T47D (cell line): ENCODE results near the gene ZBTB7A.

Experiments used
- DNase-seq, 2 experiments: peaks; one replicate each; pipeline versions ENCODE4 v3.0.0 to v3.0.0-alpha.2; 2011 to 2012; ENCODE audit warnings: low read depth in 1 of 2, low spot score in 1 of 2
- JUND ChIP-seq: IDR thresholded peaks from 2 replicates; pipeline ENCODE4 v1.6.1; 2012; ENCODE audit warnings: low read depth
- in situ Hi-C: cut with HindIII; loops from 2 replicates; pipeline ENCODE4 v1.10.0; 2016; ENCODE audit warnings: low sequenced_read_pairs, low pct_unique_long_range_greater_than_20kb

The ZBTB7A gene

DNA sequence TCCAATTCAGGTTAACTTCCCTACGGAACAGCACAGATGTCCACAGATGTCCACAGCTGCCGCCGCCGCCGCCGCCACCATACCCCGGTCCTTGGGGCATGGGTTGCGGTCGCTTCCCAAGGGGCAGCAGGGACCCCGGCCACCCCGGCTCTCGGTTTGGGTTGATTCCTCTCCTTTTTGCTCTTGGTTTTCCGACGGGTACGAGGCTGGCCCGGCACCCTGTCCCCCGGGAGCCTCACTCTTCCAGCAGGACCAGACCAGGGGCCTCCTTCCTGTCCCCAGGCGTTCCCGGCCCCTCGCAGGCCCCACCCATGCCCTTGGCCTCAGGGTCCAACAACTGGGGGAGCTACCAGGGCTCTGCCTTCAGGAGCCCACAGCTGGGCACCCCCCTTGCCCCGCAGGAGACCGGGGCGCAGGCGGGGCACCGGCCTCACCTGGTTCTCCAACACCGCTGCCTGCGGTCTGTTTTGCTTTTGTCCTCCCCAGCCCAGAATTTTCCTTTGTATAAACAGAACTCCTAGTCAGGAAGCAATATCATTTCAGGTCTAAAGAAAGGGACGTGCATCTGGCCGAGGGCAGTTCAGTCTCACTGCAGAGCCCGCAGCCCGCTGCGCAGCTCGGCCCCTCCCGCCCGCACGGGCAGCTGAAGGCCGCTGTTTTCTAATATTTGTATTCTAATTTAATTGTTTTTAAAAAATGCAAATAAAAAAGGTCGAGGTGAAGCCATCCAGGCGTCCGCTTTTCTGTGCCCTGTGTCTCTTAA, 27.9 kb downstream of the ZBTB7A start:
- no peak for DNase-seq
- in situ Hi-C loops: no loop called here
- TF ChIP-seq JUND: no peak

DNA sequence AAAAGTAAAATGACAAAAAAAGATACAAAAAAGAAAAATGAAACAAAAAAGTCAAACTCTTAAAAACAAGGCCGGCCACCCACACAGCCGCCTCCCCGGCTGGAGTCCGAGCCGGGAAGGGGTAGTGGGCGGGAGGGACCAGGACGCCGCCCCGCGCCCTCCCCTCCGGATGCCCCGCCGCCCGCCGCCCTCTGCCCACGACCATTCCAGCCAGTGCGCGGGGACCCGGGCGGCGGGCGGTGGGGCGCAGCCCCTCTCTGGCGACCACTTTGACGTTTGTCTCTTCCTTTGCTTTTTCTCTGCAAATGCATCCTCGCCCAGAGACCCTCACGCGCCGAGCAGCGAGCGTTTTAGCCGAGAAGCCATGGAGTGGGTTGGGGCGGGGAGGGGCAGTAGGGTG, 28.6 kb downstream of the ZBTB7A start:
- in situ Hi-C loops: no loop called here
- TF ChIP-seq JUND: no peak
- no peak for DNase-seq

DNA sequence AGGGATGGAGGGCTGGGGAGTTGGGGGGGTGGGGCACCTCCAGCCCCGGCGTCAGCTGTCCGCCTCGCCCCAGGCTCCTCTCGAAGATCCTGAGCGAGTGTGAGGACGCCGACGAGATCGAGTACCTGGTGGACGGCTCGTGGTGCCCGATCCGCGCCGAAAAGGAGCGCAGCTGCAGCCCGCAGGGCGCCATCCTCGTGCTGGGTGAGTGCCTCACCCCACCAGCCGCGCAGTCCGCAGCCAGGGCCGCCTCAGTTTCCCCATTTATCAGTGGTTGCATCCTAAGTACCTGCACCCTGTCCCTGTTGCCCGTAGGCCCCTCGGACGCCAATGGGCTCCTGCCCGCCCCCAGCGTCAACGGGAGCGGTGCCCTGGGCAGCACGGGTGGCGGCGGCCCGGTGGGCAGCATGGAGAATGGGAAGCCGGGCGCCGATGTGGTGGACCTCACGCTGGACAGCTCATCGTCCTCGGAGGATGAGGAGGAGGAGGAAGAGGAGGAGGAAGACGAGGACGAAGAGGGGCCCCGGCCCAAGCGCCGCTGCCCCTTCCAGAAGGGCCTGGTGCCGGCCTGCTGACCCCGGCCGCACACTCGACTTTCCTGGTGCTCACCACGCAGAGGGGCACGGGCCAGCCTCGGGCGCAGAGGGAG, 29.3 kb downstream of the ZBTB7A start:
- no peak for DNase-seq
- in situ Hi-C loops: no loop called here
- no peak for TF ChIP-seq JUND

DNA sequence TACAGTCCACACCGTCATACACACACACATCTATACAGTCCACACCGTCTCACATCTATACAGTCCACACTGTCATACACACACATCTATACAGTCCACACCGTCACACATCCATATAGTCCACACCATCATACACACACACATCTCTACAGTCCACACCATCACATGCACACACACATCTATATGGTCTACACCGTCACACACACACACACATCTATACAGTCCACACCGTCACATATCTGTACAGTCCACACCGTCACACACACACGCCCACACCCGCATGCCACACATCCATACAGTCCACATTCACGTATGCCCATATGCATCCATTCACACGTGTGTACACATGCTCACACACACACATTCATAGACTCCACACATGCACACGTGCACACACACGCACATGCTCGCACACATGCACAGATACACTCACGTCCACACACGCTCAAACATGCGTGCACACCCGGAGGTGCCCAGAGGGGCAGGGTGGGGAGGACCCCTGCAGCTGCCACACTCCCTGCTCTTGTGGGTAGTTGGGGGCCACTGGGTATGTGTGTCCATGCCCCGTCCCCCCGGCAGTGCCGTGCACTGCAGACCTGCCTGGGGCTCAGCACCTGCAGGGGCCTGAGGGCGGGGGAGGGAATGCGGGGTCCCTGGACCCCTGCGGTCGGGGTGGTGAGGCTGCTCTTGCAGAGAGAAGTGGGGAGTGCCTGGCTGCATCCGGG, 30.0 kb downstream of the ZBTB7A start:
- TF ChIP-seq JUND: no peak
- in situ Hi-C loops: no loop called here
- DNase-seq: no peak

DNA sequence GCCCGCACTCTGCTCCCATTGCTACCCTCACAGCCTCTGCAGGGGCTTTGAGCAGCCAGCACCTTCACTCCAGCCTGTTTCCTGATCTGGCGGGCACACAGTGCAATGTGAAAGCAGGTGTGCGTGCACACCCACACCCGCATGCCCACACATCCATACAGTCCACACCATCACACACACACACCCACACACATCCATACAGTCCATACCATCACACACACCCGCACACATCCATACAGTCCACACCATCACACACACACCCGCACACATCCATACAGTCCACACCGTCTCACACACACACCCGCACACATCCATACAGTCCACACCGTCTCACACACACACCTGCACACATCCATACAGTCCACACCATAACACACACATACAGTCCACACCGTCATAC, 31.1 kb downstream of the ZBTB7A start:
- no peak for DNase-seq
- in situ Hi-C loops: no loop called here
- TF ChIP-seq JUND: no peak

DNA sequence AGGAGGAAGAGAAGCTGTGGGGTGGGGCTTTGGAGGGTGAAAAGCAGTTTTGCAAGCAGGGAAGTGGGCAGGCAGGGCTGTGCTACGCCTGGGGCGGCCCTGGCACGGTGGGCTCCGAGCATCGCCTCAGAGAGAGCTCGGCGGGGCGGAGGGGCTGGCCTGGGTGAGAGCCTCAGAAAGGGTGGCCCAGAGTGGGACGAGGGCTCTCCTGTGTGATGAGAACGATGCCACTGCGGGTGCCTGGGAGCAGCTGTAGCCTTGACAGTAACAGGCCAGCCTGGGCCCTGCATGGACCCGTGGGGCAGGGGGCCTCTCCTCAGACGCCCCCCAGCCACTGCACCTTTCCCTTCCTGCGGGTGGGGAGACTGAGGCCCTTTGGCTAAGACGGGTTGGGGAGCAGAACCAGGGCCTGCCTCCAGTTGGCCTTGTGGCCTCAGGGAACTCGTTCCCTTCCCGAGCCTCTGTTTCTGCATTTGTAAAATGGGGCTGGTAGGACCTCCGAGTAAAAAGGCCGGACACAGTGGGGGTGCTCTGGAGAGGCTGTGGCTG, 31.6 kb downstream of the ZBTB7A start:
- in situ Hi-C loops: no loop called here
- DNase-seq: no peak
- no peak for TF ChIP-seq JUND

DNA sequence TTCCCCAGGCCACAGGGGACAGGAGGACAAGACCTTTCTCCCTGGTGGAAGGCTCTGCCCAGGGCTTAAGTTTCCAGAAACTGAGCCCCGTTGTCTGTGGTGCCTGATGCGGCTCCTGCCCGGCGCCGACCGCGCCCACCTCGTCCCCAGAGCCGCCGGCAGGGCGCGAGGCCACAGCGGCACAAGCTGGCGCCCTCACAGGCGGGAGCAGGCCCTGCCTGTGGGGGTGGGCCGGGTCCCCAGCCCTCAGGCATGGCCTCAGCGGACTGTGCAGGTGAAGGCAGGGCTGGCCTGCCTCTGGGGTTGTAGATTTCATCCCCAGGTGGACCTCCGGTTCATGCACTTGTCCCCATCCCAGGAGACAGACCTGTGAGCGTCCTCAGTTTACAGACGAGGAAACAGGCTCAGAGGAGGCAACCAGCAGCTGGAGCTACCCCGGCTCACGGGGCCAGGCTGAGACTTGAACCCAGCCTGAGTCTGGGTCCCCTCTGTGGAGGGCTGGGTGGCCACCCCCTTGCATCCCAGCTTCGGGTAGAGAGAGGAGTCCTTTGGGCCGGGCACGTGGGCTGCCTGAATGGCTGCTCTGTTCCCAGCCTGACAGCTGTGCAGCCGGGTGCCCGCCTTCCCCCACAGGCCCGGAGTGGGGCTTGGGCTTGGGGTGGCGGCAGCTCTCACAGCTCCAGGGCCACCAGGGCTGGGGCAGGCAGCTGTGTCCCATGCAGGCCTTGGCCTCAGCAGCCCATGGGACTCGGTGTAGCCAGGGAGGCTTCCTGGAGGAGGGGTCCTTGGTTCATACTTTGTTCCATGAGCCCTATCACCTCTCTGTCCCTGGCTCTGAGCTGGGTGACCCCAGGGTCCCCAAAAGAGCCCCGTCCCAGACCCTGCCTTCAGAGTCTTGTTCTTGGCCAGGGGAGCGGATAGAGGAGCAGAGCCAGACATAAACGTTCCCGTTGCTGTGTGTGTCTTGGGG, 32.4 kb downstream of the ZBTB7A start:
- in situ Hi-C loops: no loop called here
- TF ChIP-seq JUND: no peak
- DNase-seq: no peak

DNA sequence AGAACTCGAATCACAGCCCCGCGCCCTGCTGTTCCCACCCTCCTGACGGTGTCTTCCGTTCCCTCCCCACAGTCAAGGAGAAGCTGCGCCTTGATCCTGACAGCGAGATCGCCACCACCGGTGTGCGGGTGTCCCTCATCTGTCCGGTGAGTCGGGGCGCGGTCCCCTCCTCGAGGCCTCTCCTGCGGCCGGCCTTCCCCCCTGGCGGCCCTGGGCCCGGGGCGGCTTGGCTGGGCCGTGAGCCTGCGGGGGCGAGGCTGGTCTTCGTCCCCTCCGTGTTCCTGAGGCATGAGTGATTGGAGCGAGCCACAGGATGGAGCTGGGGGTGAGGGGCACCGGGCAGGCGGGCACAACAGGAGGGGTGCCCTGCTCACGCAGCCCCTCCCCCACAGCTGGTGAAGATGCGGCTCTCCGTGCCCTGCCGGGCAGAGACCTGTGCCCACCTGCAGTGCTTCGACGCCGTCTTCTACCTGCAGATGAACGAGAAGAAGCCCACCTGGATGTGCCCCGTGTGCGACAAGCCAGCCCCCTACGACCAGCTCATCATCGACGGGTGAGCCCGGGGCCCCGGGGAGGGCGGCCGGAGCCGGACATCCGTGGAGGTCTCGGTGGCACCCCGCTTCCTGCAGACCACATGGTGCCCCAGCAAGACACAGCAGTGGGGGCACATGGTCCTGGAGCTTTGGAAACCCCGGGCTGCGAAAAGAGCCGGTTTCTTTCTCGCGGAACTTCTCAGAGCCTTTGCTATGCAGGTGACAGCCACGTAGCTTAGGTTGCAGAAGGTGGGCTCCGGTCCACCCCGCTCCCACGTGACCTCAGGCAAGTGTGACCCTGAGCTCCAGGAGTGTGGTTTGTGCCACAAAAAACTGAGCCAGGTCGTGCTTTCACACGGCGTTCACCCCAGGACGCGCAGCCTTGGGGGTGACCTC, 33.4 kb downstream of the ZBTB7A start:
- no peak for DNase-seq
- in situ Hi-C loops: no loop called here
- TF ChIP-seq JUND: no peak

DNA sequence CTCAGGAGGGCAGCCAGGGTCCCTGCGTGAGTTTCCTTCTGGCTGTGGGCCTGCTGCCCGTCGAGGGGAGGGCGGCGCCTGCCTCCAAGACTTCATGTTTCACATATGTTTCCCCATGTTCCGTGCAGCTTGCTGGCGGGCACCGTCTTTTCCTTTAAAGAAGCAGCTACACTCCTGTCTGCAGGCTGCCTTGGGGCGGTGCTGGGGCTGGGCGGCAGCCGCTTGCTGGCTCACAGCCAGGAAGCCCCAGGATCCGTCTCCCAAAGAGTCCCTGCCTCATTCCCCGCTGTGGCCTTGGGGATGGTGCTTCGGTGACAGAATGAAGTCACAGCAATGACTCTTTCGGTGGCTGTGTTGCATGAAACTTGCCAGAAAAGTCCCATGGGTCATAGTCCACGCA, 34.3 kb downstream of the ZBTB7A start:
- no peak for DNase-seq
- in situ Hi-C loops: no loop called here
- TF ChIP-seq JUND: no peak

DNA sequence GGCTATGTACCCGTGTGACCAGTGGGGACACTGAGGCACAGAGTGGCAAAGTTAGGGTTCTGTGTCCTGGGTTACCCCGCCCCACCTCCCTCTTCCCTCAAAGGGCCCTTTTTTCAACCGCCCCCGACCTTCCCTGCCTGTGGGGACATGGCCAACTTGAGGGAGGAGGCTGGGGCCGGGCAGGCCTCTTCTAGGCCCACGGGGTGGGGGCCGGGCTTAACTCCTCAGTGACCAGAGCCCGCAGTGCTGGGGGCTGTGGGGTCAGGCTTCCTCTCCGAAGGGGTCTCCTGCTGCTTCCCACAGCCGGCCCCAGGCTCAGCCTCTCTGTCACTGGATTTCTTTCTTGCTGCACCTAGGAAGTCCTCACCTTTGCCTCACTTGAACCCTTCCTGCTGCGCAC, 35.3 kb downstream of the ZBTB7A start:
- DNase-seq: no peak
- in situ Hi-C loops: no loop called here
- TF ChIP-seq JUND: no peak

DNA sequence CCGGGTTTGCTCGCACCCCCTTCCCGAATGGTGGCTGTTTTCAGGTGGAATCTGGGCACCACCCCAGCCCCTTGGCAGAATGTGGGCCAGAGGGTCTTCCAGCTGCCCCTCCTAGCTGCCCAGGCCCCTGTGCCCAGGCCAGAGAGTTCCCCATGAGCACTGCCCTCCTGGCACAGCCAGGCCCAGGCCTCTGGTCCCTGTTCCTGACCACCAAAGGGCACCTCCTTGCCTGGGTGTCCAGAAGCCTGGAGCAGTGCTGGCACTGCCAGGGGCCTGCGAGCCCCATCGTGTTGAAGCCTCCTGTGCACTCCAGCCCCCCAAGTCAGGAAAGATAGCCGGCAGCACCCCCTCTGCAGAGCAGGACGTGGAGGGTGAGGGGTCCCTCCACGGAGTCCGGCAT, 35.7 kb downstream of the ZBTB7A start:
- no peak for DNase-seq
- in situ Hi-C loops: no loop called here
- no peak for TF ChIP-seq JUND
